ENCODE measurements around the gene SBNO2.

The SBNO2 gene

DNA sequence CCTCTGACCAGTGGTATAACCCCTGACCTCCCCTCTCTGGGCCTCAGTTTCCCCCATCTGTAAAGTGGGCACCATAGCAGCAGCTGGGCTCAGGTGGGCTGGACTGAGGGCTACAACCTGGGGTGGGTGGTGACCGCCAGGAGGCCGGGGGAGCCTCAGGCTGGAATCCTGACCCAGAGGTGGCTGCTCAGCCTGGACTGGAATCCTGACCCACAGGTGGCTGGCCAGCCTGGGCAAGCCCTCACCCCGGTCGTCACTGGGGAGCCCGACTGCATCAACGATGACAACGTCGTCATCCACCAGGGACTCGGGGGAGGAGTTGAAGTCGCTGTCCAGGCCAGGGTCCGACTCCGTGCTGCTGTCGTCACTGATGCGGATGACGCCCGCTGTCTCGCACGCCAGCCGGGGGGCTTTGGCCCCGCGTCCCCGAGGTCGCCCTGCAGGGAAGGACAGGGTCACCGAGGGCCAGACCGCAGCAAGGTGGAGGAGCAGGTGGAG is 60.0 kb downstream of the SBNO2 start:
- no peaks in the 10 kb centered on the region for H3F3A ChIP-seq (ENCODE audit: low read depth)
- H3K4me3 ChIP-seq (ENCODE audit: low read length, poor library complexity, severe bottlenecking) = no peak overlapping the region
- no peak overlapping the region for H3K9ac ChIP-seq (ENCODE audit: low read depth, low read length, poor library complexity, severe bottlenecking)
- no peak overlapping the region for H3K4me2 ChIP-seq (ENCODE audit: low read depth, low read length, poor library complexity, severe bottlenecking)
- no peaks in the 10 kb centered on the region for H3K9me3 ChIP-seq (ENCODE audit: insufficient read depth, low read depth, low read length)
- H3K9me2 ChIP-seq (replicated peaks; ENCODE audit: low read depth, low read length) = no peaks in the 10 kb centered on the region
- no peaks in the 10 kb centered on the region for H3K79me2 ChIP-seq (ENCODE audit: insufficient read depth, low read length)
- peaks cover 27% of the 10 kb centered on the region; the same call in 1 of the 2 replicates for H3K36me3 ChIP-seq (ENCODE audit: insufficient read depth, low read length)
- no peaks in the 10 kb centered on the region for H4K20me1 ChIP-seq (ENCODE audit: insufficient read depth, low read length, poor library complexity, severe bottlenecking)
- no peak overlapping the region for H2AFZ ChIP-seq (ENCODE audit: low read length)
- no peaks in the 10 kb centered on the region for H3K4me1 ChIP-seq (ENCODE audit: insufficient read depth, low read length, poor library complexity, severe bottlenecking)
- H3K27me3 ChIP-seq (ENCODE audit: insufficient read depth, low read length, poor library complexity, severe bottlenecking) = no peaks in the 10 kb centered on the region
- TF ChIP-seq EZH2phosphoT487 (IDR thresholded peaks at IDR 0.05; ENCODE audit: borderline replicate concordance) = no peak
- TF ChIP-seq, protein P1, sequence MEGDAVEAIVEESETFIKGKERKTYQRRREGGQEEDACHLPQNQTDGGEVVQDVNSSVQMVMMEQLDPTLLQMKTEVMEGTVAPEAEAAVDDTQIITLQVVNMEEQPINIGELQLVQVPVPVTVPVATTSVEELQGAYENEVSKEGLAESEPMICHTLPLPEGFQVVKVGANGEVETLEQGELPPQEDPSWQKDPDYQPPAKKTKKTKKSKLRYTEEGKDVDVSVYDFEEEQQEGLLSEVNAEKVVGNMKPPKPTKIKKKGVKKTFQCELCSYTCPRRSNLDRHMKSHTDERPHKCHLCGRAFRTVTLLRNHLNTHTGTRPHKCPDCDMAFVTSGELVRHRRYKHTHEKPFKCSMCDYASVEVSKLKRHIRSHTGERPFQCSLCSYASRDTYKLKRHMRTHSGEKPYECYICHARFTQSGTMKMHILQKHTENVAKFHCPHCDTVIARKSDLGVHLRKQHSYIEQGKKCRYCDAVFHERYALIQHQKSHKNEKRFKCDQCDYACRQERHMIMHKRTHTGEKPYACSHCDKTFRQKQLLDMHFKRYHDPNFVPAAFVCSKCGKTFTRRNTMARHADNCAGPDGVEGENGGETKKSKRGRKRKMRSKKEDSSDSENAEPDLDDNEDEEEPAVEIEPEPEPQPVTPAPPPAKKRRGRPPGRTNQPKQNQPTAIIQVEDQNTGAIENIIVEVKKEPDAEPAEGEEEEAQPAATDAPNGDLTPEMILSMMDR (conservative IDR thresholded peaks at IDR 0.05; ENCODE audit: low read length) = no peak

GRCh38 chr19:1113030-1113985 is 60.8 kb downstream of the SBNO2 start:
- Histone ChIP-seq H3K9ac (ENCODE audit: low read depth, low read length, poor library complexity, severe bottlenecking) (no peak overlapping the region), H3K9me3 (ENCODE audit: insufficient read depth, low read depth, low read length) (no peaks in the 10 kb centered on the region), H3K36me3 (ENCODE audit: insufficient read depth, low read length) (peaks cover 27% of the 10 kb centered on the region; the same call in 1 of the 2 replicates), H3K4me1 (ENCODE audit: insufficient read depth, low read length, poor library complexity, severe bottlenecking) (no peaks in the 10 kb centered on the region), H3F3A (ENCODE audit: low read depth) (no peaks in the 10 kb centered on the region), H3K4me2 (ENCODE audit: low read depth, low read length, poor library complexity, severe bottlenecking) (no peak overlapping the region), H2AFZ (ENCODE audit: low read length) (no peak overlapping the region), H3K9me2 (replicated peaks; ENCODE audit: low read depth, low read length) (no peaks in the 10 kb centered on the region), H3K79me2 (ENCODE audit: insufficient read depth, low read length) (no peaks in the 10 kb centered on the region), H3K27me3 (ENCODE audit: insufficient read depth, low read length, poor library complexity, severe bottlenecking) (no peaks in the 10 kb centered on the region), H3K4me3 (ENCODE audit: low read length, poor library complexity, severe bottlenecking) (no peak overlapping the region), H4K20me1 (ENCODE audit: insufficient read depth, low read length, poor library complexity, severe bottlenecking) (no peaks in the 10 kb centered on the region)
- TF ChIP-seq EZH2phosphoT487 (IDR thresholded peaks at IDR 0.05; ENCODE audit: borderline replicate concordance) = no peak
- TF ChIP-seq, protein P1 (conservative IDR thresholded peaks at IDR 0.05; ENCODE audit: low read length) = peak; percentile 70

- Histone ChIP-seq H3K27me3 (ENCODE audit: insufficient read depth, low read length, poor library complexity, severe bottlenecking) (no peaks in the 10 kb centered on the region), H3K9me3 (ENCODE audit: insufficient read depth, low read depth, low read length) (no peaks in the 10 kb centered on the region), H3K36me3 (ENCODE audit: insufficient read depth, low read length) (peaks cover 20% of the 10 kb centered on the region; the same call in 1 of the 2 replicates), H3K4me1 (ENCODE audit: insufficient read depth, low read length, poor library complexity, severe bottlenecking) (no peaks in the 10 kb centered on the region), H3K4me3 (ENCODE audit: low read length, poor library complexity, severe bottlenecking) (no peak overlapping the region), H4K20me1 (ENCODE audit: insufficient read depth, low read length, poor library complexity, severe bottlenecking) (no peaks in the 10 kb centered on the region), H3K4me2 (ENCODE audit: low read depth, low read length, poor library complexity, severe bottlenecking) (no peak overlapping the region), H3K9ac (ENCODE audit: low read depth, low read length, poor library complexity, severe bottlenecking) (no peak overlapping the region), H3F3A (ENCODE audit: low read depth) (no peaks in the 10 kb centered on the region), H2AFZ (ENCODE audit: low read length) (no peak overlapping the region), H3K9me2 (replicated peaks; ENCODE audit: low read depth, low read length) (no peaks in the 10 kb centered on the region), H3K79me2 (ENCODE audit: insufficient read depth, low read length) (no peaks in the 10 kb centered on the region)
- no peak for TF ChIP-seq EZH2phosphoT487 (IDR thresholded peaks at IDR 0.05; ENCODE audit: borderline replicate concordance)
- TF ChIP-seq, protein P1 (conservative IDR thresholded peaks at IDR 0.05; ENCODE audit: low read length) = no peak
Measured at GRCh38 chr19:1112268-1113029, 61.6 kb downstream of the SBNO2 start.

Data from Loucy (cell line).